ENCODE data around the gene LRRC70. TPM values are rescaled to one million over a fixed set of nuclear protein-coding genes. Genes with fewer than 3 reads are reported as not detected.

Gene LRRC70
- total RNA-seq, 4 donors from 2014 or later = 0.13 to 1.4 (median 0.80) TPM; not detected in 1

DNA sequence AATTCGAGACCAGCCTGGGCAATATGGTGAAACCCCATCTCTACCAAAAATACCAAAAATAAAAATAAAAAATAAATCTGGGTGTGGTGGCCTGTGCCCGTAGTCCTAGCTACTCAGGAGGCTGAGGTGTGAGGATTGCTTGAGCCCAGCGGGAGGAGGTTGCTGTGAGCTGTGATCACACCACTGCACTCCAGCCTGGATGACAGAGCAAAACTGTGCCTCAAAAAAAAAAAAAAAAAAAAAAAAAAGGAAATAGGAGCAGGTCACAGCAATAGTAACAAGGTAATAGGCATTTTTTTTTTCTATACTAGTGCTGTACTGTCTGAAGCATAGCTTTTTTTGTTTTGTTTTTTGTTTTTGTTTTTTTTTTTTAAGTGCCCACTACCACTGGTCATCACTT, 5.8 kb downstream of the LRRC70 start:
- intact Hi-C loops (cut with DNase I; ENCODE audit: low total_unique reads) = no loop called here
- no peak for DNase-seq
- no peak for TF ChIP-seq POLR2A (IDR thresholded peaks at IDR 0.05)
- TF ChIP-seq, protein P1, sequence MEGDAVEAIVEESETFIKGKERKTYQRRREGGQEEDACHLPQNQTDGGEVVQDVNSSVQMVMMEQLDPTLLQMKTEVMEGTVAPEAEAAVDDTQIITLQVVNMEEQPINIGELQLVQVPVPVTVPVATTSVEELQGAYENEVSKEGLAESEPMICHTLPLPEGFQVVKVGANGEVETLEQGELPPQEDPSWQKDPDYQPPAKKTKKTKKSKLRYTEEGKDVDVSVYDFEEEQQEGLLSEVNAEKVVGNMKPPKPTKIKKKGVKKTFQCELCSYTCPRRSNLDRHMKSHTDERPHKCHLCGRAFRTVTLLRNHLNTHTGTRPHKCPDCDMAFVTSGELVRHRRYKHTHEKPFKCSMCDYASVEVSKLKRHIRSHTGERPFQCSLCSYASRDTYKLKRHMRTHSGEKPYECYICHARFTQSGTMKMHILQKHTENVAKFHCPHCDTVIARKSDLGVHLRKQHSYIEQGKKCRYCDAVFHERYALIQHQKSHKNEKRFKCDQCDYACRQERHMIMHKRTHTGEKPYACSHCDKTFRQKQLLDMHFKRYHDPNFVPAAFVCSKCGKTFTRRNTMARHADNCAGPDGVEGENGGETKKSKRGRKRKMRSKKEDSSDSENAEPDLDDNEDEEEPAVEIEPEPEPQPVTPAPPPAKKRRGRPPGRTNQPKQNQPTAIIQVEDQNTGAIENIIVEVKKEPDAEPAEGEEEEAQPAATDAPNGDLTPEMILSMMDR (IDR thresholded peaks at IDR 0.05 in 4 of 5, conservative IDR thresholded peaks at IDR 0.05 in 1 of 5) = no peak
- no peaks in the 10 kb centered on the region for H3K4me1 ChIP-seq
- in situ Hi-C loops (cut with MboI; ENCODE audit: low sequenced_read_pairs in 4 of 4) = no loop called here
- no peak overlapping the region for H3K27ac ChIP-seq
- H3K9me3 ChIP-seq = no peaks in the 10 kb centered on the region
- no peaks in the 10 kb centered on the region for H3K36me3 ChIP-seq
- ATAC-seq = no peak
- H3K4me3 ChIP-seq = no peak overlapping the region
- no peaks in the 10 kb centered on the region for H3K27me3 ChIP-seq

DNA sequence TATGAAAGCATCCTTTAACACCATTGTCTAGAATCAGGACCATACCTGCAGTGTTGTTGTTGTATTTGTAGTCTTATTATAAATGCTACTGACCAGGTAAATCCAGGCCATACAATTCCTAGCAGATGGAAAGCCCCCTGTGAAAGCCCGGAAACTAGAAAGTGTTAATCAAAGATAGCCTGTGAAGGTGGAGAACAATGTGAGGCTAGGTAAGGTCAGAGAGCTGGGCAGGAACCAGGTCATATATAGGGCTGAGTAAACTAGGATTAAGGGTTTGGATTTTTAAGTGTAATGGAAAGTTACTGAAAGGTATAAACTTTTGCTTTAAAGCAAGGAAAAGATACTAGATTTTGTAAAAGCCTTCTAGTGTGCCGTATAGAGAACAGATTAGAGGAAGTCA, 6.7 kb downstream of the LRRC70 start:
- Histone ChIP-seq H3K27me3 (no peaks in the 10 kb centered on the region), H3K36me3 (no peaks in the 10 kb centered on the region), H3K9me3 (no peaks in the 10 kb centered on the region), H3K27ac (no peak overlapping the region), H3K4me3 (no peak overlapping the region), H3K4me1 (no peaks in the 10 kb centered on the region)
- intact Hi-C loops (cut with DNase I; ENCODE audit: low total_unique reads) (no loop called here), in situ Hi-C loops (cut with MboI; ENCODE audit: low sequenced_read_pairs in 4 of 4) (no loop called here)
- DNase-seq (no peak), ATAC-seq (no peak)
- TF ChIP-seq, protein P1 (IDR thresholded peaks at IDR 0.05 in 4 of 5, conservative IDR thresholded peaks at IDR 0.05 in 1 of 5) = no peak
- TF ChIP-seq POLR2A (IDR thresholded peaks at IDR 0.05) = no peak

DNA sequence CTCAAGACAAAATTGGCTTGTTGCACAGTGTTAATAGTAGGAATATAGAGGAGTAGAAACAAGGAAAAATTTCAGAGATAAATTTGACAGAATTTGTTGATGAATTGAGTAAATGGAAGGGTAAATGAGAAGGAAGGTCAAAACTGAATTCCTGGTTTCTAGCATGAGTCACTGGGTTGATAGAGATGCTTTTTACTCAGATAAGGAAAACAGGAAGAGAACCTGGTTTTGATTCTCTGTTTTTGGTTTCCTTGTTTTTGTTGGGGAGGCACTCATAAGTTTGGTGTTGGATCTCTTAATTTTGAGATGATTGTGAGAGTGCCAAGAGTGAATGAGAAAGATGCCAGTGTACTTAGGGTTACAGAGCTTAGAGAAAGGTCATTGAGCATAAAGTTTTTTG, 7.1 kb downstream of the LRRC70 start:
- no peak for ATAC-seq
- intact Hi-C loops (cut with DNase I; ENCODE audit: low total_unique reads) = no loop called here
- Histone ChIP-seq H3K4me3 (no peak overlapping the region), H3K27ac (no peak overlapping the region), H3K4me1 (no peaks in the 10 kb centered on the region), H3K36me3 (no peaks in the 10 kb centered on the region), H3K27me3 (no peaks in the 10 kb centered on the region), H3K9me3 (no peaks in the 10 kb centered on the region)
- no peak for TF ChIP-seq POLR2A (IDR thresholded peaks at IDR 0.05)
- TF ChIP-seq, protein P1 (IDR thresholded peaks at IDR 0.05 in 4 of 5, conservative IDR thresholded peaks at IDR 0.05 in 1 of 5) = no peak
- in situ Hi-C loops (cut with MboI; ENCODE audit: low sequenced_read_pairs in 4 of 4) = no loop called here
- DNase-seq = no peak

DNA sequence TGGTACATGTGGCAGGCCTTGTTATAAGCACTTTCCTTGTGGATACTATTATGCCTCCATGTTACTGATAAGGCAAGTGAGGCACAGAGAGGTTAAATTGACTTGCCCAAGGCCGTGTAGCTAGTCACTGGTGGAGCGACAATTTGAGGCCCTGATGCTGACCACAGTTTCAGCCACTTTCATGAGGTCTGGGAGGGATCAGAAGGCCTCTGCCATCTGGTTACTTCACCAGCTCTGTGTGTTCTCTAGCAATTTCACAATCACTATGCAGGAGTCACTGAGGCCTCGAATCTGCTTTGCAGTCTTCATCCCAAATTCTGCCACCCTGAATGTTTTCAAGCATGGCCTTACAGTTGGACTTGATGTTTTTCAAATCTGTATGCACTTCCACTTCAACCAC, 9.1 kb downstream of the LRRC70 start:
- Histone ChIP-seq H3K4me1 (no peaks in the 10 kb centered on the region), H3K27ac (no peak overlapping the region), H3K27me3 (no peaks in the 10 kb centered on the region), H3K36me3 (no peaks in the 10 kb centered on the region), H3K9me3 (no peaks in the 10 kb centered on the region), H3K4me3 (no peak overlapping the region)
- in situ Hi-C loops (cut with MboI; ENCODE audit: low sequenced_read_pairs in 4 of 4) (no loop called here), intact Hi-C loops (cut with DNase I; ENCODE audit: low total_unique reads) (no loop called here)
- TF ChIP-seq, protein P1 (IDR thresholded peaks at IDR 0.05 in 4 of 5, conservative IDR thresholded peaks at IDR 0.05 in 1 of 5) = no peak
- no peak for TF ChIP-seq POLR2A (IDR thresholded peaks at IDR 0.05)
- ATAC-seq (no peak), DNase-seq (no peak)

DNA sequence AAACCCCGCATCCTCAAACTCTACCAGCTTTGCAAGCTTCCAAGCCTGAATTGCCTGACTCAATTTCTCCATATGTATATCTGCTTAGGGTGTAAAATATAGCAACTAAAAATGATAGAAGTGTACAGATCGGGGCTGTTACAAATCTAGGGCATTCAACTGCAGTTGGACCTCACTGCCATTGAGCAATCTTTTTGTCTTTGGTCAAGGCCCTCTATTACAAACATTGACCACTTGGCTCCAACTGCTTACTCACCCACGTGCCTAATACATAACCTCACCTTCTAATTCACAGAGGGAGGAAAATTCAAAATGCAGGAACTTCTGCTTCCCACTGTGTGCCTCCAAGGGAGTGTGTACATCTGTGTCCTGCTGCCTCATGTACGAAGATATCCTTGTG, 10.0 kb downstream of the LRRC70 start:
- no peaks in the 10 kb centered on the region for H3K27me3 ChIP-seq
- H3K36me3 ChIP-seq = no peaks in the 10 kb centered on the region
- no peak for TF ChIP-seq POLR2A (IDR thresholded peaks at IDR 0.05)
- TF ChIP-seq, protein P1 (IDR thresholded peaks at IDR 0.05 in 4 of 5, conservative IDR thresholded peaks at IDR 0.05 in 1 of 5) = no peak
- in situ Hi-C loops (cut with MboI; ENCODE audit: low sequenced_read_pairs in 4 of 4) (no loop called here), intact Hi-C loops (cut with DNase I; ENCODE audit: low total_unique reads) (no loop called here)
- no peak overlapping the region for H3K27ac ChIP-seq
- ATAC-seq = no peak
- DNase-seq = no peak
- no peaks in the 10 kb centered on the region for H3K4me1 ChIP-seq
- no peak overlapping the region for H3K4me3 ChIP-seq
- no peaks in the 10 kb centered on the region for H3K9me3 ChIP-seq

All from gastrocnemius medialis (tissue), 4 donors.